Measurements from ENCODE around the gene NFKBIZ. TPM values are rescaled to one million over a fixed set of nuclear protein-coding genes. Genes with fewer than 3 reads are reported as not detected.
"Not testable (repeated sequence)": the region's sequence is repeated elsewhere in the genome, so short reads cannot be mapped to it uniquely, and the experiment has no call there.

Gene NFKBIZ
- total RNA-seq, 1 donor from 2014 or later = 20.5 TPM

GRCh38 chr3:101861212-101861788, 12.0 kb downstream of the NFKBIZ start:
- peaks cover 40% of the 10 kb centered on the region for H3K36me3 Mint-ChIP-seq (ENCODE audit: low read depth, unreplicated experiment)
- no peak overlapping the region for H3K27ac Mint-ChIP-seq (ENCODE audit: unreplicated experiment)
- H3K4me1 Mint-ChIP-seq (ENCODE audit: unreplicated experiment) = no peaks in the 10 kb centered on the region
- no peak for DNase-seq (ENCODE audit: low spot score)
- H3K4me3 Mint-ChIP-seq (ENCODE audit: unreplicated experiment) = peak overlapping the region; percentile 12
- H3K9me3 Mint-ChIP-seq (ENCODE audit: unreplicated experiment) = no peaks in the 10 kb centered on the region
- H3K27me3 Mint-ChIP-seq (ENCODE audit: unreplicated experiment) = no peaks in the 10 kb centered on the region
- no peak for TF ChIP-seq CTCF (IDR thresholded peaks at IDR 0.05; ENCODE audit: unreplicated experiment)

- DNase-seq (ENCODE audit: low spot score) = no peak
- no peaks in the 10 kb centered on the region for H3K9me3 Mint-ChIP-seq (ENCODE audit: unreplicated experiment)
- no peaks in the 10 kb centered on the region for H3K27me3 Mint-ChIP-seq (ENCODE audit: unreplicated experiment)
- TF ChIP-seq CTCF (IDR thresholded peaks at IDR 0.05; ENCODE audit: unreplicated experiment) = no peak
- no peak overlapping the region for H3K4me3 Mint-ChIP-seq (ENCODE audit: unreplicated experiment)
- no peaks in the 10 kb centered on the region for H3K4me1 Mint-ChIP-seq (ENCODE audit: unreplicated experiment)
- peaks cover 35% of the 10 kb centered on the region for H3K36me3 Mint-ChIP-seq (ENCODE audit: low read depth, unreplicated experiment)
- H3K27ac Mint-ChIP-seq (ENCODE audit: unreplicated experiment) = no peak overlapping the region
Observed at GRCh38 chr3:101861789-101862415, 12.6 kb downstream of the NFKBIZ start.

GRCh38 chr3:101862416-101863165, 13.3 kb downstream of the NFKBIZ start:
- DNase-seq (ENCODE audit: low spot score) = no peak
- Mint-ChIP-seq H3K27me3 (ENCODE audit: unreplicated experiment) (no peaks in the 10 kb centered on the region), H3K4me3 (ENCODE audit: unreplicated experiment) (no peak overlapping the region), H3K36me3 (ENCODE audit: low read depth, unreplicated experiment) (peaks cover 28% of the 10 kb centered on the region), H3K4me1 (ENCODE audit: unreplicated experiment) (no peaks in the 10 kb centered on the region), H3K9me3 (ENCODE audit: unreplicated experiment) (no peaks in the 10 kb centered on the region), H3K27ac (ENCODE audit: unreplicated experiment) (no peak overlapping the region)
- TF ChIP-seq CTCF (IDR thresholded peaks at IDR 0.05; ENCODE audit: unreplicated experiment) = no peak

- not testable (repeated sequence) for H3K4me1 Mint-ChIP-seq (ENCODE audit: unreplicated experiment); DNase-seq (ENCODE audit: low spot score); H3K27ac Mint-ChIP-seq (ENCODE audit: unreplicated experiment); H3K4me3 Mint-ChIP-seq (ENCODE audit: unreplicated experiment); H3K27me3 Mint-ChIP-seq (ENCODE audit: unreplicated experiment); H3K9me3 Mint-ChIP-seq (ENCODE audit: unreplicated experiment)
- peaks cover 14% of the 10 kb centered on the region for H3K36me3 Mint-ChIP-seq (ENCODE audit: low read depth, unreplicated experiment)
Observed at GRCh38 chr3:101864926-101865325, 15.6 kb downstream of the NFKBIZ start.

- no peak overlapping the region for H3K27ac Mint-ChIP-seq (ENCODE audit: unreplicated experiment)
- no peak for DNase-seq (ENCODE audit: low spot score)
Observed at GRCh38 chr3:101865751-101866509, 16.6 kb downstream of the NFKBIZ start.

More at GRCh38 chr3:101865751-101866509, 16.6 kb downstream of the NFKBIZ start:
- Mint-ChIP-seq H3K9me3 (ENCODE audit: unreplicated experiment) (no peaks in the 10 kb centered on the region), H3K4me3 (ENCODE audit: unreplicated experiment) (no peak overlapping the region), H3K36me3 (ENCODE audit: low read depth, unreplicated experiment) (peaks cover 14% of the 10 kb centered on the region), H3K4me1 (ENCODE audit: unreplicated experiment) (no peaks in the 10 kb centered on the region), H3K27me3 (ENCODE audit: unreplicated experiment) (peaks cover 1% of the 10 kb centered on the region)
- no peak for TF ChIP-seq CTCF (IDR thresholded peaks at IDR 0.05; ENCODE audit: unreplicated experiment)
